Effector memory CD4-positive, alpha-beta T cell (primary cell): Measurements from ENCODE around the gene SSR2.

Experiments used
- DNase-seq, 3 donors: peaks; one replicate each; pipeline ENCODE4 v3.0.0-alpha.2; 2020
- H3K27ac ChIP-seq: 2 replicates; pipeline ENCODE4 v1.7.0; 2013; ENCODE audit warnings: mild to moderate bottlenecking, low read length, moderate library complexity; ENCODE audit not compliant: insufficient read depth, poor library complexity, severe bottlenecking
- H3K27me3 ChIP-seq: replicated peaks from 2 replicates; pipeline ENCODE4 v1.7.0; 2013; ENCODE audit warnings: mild to moderate bottlenecking, low read length; ENCODE audit not compliant: insufficient read depth, control insufficient read depth, poor library complexity, severe bottlenecking
- H3K36me3 ChIP-seq: 2 replicates; pipeline ENCODE4 v1.7.0; 2013; ENCODE audit warnings: mild to moderate bottlenecking, low read length, moderate library complexity; ENCODE audit not compliant: control insufficient read depth, insufficient read depth
- H3K4me1 ChIP-seq: 2 replicates; pipeline ENCODE4 v1.7.0; 2013; ENCODE audit warnings: low read length, mild to moderate bottlenecking; ENCODE audit not compliant: control insufficient read depth, insufficient read depth, poor library complexity, severe bottlenecking
- H3K4me3 ChIP-seq: 2 replicates; pipeline ENCODE4 v1.7.0; 2013; ENCODE audit warnings: low read length, low read depth, mild to moderate bottlenecking; ENCODE audit not compliant: insufficient read depth, poor library complexity, severe bottlenecking
- H3K9me3 ChIP-seq: 2 replicates; pipeline ENCODE4 v1.7.0; 2013; ENCODE audit warnings: mild to moderate bottlenecking, low read length, moderate library complexity; ENCODE audit not compliant: control insufficient read depth

Gene SSR2

GRCh38 chr1:155981266-155982088 is 39.3 kb downstream of the SSR2 start:
- H3K36me3 ChIP-seq, result no peaks in the 10 kb centered on the region
- no peak for DNase-seq
- H3K27ac ChIP-seq, result peak overlapping the region; percentile 44
- H3K4me3 ChIP-seq, result no peak overlapping the region
- H3K27me3 ChIP-seq, result no peaks in the 10 kb centered on the region
- peaks cover 36% of the 10 kb centered on the region for H3K4me1 ChIP-seq
- no peaks in the 10 kb centered on the region for H3K9me3 ChIP-seq

- Histone ChIP-seq H3K9me3 (no peaks in the 10 kb centered on the region), H3K27me3 (no peaks in the 10 kb centered on the region), H3K36me3 (no peaks in the 10 kb centered on the region), H3K27ac (peak overlapping the region; percentile 84), H3K4me1 (peaks cover 49% of the 10 kb centered on the region), H3K4me3 (peak overlapping the region; percentile 84)
- DNase-seq, result no peak
Observed at GRCh38 chr1:155979597-155980343, 41.0 kb downstream of the SSR2 start.

- no peak for DNase-seq
- H3K27ac ChIP-seq, result peak overlapping the region; percentile 84
- peak overlapping the region; percentile 84 for H3K4me3 ChIP-seq
- no peaks in the 10 kb centered on the region for H3K27me3 ChIP-seq
- peaks cover 5% of the 10 kb centered on the region for H3K36me3 ChIP-seq
- H3K4me1 ChIP-seq, result peaks cover 55% of the 10 kb centered on the region
- H3K9me3 ChIP-seq, result no peaks in the 10 kb centered on the region
Observed at GRCh38 chr1:155978973-155979429, 41.8 kb downstream of the SSR2 start.

- H3K9me3 ChIP-seq, result no peaks in the 10 kb centered on the region
- H3K27me3 ChIP-seq, result no peaks in the 10 kb centered on the region
- H3K36me3 ChIP-seq, result peaks cover 5% of the 10 kb centered on the region
- peaks cover 58% of the 10 kb centered on the region for H3K4me1 ChIP-seq
- peak within 1 kb of the TSS; percentile 84 for H3K4me3 ChIP-seq
- DNase-seq, result peak; percentile 56 to 63 (median 63)
- H3K27ac ChIP-seq, result peak within 1 kb of the TSS; percentile 84
Observed at GRCh38 chr1:155978325-155978972, 42.3 kb downstream of the SSR2 start, which contains the start of gene ARHGEF2. ARHGEF2 (minus strand) TSS chr1:155978547; CDS start chr1:155978427, 120 bp downstream.

- H3K27ac ChIP-seq, result peak overlapping the region; percentile 84
- H3K4me1 ChIP-seq, result peaks cover 63% of the 10 kb centered on the region
- no peaks in the 10 kb centered on the region for H3K9me3 ChIP-seq
- peak in 2 of 3 donors; percentile 42 to 43 for DNase-seq
- no peaks in the 10 kb centered on the region for H3K27me3 ChIP-seq
- peak overlapping the region; percentile 84 for H3K4me3 ChIP-seq
- H3K36me3 ChIP-seq, result peaks cover 5% of the 10 kb centered on the region
Observed at GRCh38 chr1:155977690-155978324, 42.9 kb downstream of the SSR2 start.

GRCh38 chr1:155976913-155977689 is 43.6 kb downstream of the SSR2 start:
- Histone ChIP-seq H3K4me3 (peak overlapping the region; percentile 84), H3K9me3 (no peaks in the 10 kb centered on the region), H3K27me3 (no peaks in the 10 kb centered on the region), H3K36me3 (peaks cover 5% of the 10 kb centered on the region), H3K27ac (peak overlapping the region; percentile 84), H3K4me1 (peaks cover 69% of the 10 kb centered on the region)
- no peak for DNase-seq

- peak overlapping the region; percentile 84 for H3K4me3 ChIP-seq
- no peaks in the 10 kb centered on the region for H3K27me3 ChIP-seq
- DNase-seq, result peak; percentile 40 to 61 (median 46)
- peaks cover 5% of the 10 kb centered on the region for H3K36me3 ChIP-seq
- peaks cover 69% of the 10 kb centered on the region for H3K4me1 ChIP-seq
- H3K9me3 ChIP-seq, result no peaks in the 10 kb centered on the region
- peak overlapping the region; percentile 84 for H3K27ac ChIP-seq
Observed at GRCh38 chr1:155976062-155976912, 44.5 kb downstream of the SSR2 start.

- Histone ChIP-seq H3K27ac (peak overlapping the region; percentile 84), H3K4me1 (peaks cover 69% of the 10 kb centered on the region), H3K9me3 (no peaks in the 10 kb centered on the region), H3K27me3 (no peaks in the 10 kb centered on the region), H3K4me3 (peak overlapping the region; percentile 84), H3K36me3 (peaks cover 5% of the 10 kb centered on the region)
- no peak for DNase-seq
Observed at GRCh38 chr1:155975375-155976061, 45.2 kb downstream of the SSR2 start.
